Loucy (cell line): Measurements from ENCODE around the gene ASF1B.

ENCODE experiments used
- EZH2phosphoT487 ChIP-seq: fragments of 200-600 bp; IDR thresholded peaks from 2 replicates; pipeline ENCODE4 v1.6.1; 2018; ENCODE audit warnings: antibody characterized with exemption, mild to moderate bottlenecking, moderate library complexity, borderline replicate concordance
- TF ChIP-seq, protein P1 (sequence below): fragments of 200-600 bp; sonication (generic); conservative IDR thresholded peaks from 2 replicates; pipeline ENCODE4 v1.5.1; 2014; ENCODE audit warnings: mild to moderate bottlenecking, antibody characterized with exemption, low read length

DNA sequence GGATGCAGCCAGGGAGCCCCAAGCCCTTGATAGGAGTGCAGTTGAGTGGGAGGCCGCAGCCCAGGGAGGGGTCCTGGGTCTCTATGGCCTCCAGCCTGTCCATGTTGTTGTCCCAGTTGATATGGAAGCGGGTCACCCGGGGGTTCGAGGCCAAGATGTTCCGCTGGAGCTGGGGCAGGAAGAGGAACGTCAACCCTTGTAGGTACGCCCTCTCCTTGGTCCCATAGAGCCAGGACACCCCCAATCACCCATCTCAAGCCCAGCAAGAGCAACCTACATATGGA, 15.9 kb downstream of the ASF1B start:
- TF ChIP-seq, protein P1, sequence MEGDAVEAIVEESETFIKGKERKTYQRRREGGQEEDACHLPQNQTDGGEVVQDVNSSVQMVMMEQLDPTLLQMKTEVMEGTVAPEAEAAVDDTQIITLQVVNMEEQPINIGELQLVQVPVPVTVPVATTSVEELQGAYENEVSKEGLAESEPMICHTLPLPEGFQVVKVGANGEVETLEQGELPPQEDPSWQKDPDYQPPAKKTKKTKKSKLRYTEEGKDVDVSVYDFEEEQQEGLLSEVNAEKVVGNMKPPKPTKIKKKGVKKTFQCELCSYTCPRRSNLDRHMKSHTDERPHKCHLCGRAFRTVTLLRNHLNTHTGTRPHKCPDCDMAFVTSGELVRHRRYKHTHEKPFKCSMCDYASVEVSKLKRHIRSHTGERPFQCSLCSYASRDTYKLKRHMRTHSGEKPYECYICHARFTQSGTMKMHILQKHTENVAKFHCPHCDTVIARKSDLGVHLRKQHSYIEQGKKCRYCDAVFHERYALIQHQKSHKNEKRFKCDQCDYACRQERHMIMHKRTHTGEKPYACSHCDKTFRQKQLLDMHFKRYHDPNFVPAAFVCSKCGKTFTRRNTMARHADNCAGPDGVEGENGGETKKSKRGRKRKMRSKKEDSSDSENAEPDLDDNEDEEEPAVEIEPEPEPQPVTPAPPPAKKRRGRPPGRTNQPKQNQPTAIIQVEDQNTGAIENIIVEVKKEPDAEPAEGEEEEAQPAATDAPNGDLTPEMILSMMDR: no peak
- no peak for TF ChIP-seq EZH2phosphoT487
